Panc1 (cell line): ENCODE measurements around the gene RETREG3. TPM values are rescaled to one million over a fixed set of nuclear protein-coding genes. Genes with fewer than 3 reads are reported as not detected.

Source experiments
- ATAC-seq: fragments of 200-7000 bp; cut with Tn5 transposase; 2 replicates; pipeline ENCODE4 v1.9.1; 2020; ENCODE audit warnings: mild to moderate bottlenecking, moderate library complexity
- BruUV-seq: library from RNA; stranded (reverse); fragments of 400-500 nt; replicated peaks from 2 replicates; lab custom pipeline; 2021; lab: Mats Ljungman, UMichigan
- CTCF ChIA-PET: fragments of 300-600 bp; sonication (Branson Sonifier 250); formaldehyde crosslinking; loops from one replicate; lab custom pipeline; 2022; ENCODE audit warnings: antibody characterized with exemption; lab: Charles Lee
- POLR2A ChIA-PET: fragments of 300-600 bp; sonication (Branson Sonifier 250); formaldehyde crosslinking; loops from one replicate; lab custom pipeline; 2022; ENCODE audit warnings: antibody characterized with exemption; lab: Charles Lee
- DNase-seq: peaks from one replicate; pipeline ENCODE4 v3.0.0-alpha.2; 2010; ENCODE audit warnings: low read depth, low spot score
- H3K27ac ChIP-seq: 2 replicates; pipeline ENCODE4 v1.5.1; 2011; ENCODE audit warnings: mild to moderate bottlenecking, low read length, inconsistent platforms
- H3K27me3 ChIP-seq: fragments of 200-500 bp; sonication (Bioruptor generic); 2 replicates; pipeline ENCODE4 v1.6.0; 2014; ENCODE audit warnings: low read length, inconsistent platforms; ENCODE audit not compliant: control insufficient read depth, insufficient read depth
- H3K36me3 ChIP-seq: fragments of 200-500 bp; sonication (Bioruptor generic); 2 replicates; pipeline ENCODE4 v1.5.1; 2014; ENCODE audit warnings: inconsistent platforms, mild to moderate bottlenecking, low read length, moderate library complexity; ENCODE audit not compliant: control insufficient read depth, insufficient read depth
- H3K4me1 ChIP-seq: 2 replicates; pipeline ENCODE4 v1.5.1; 2011; ENCODE audit warnings: inconsistent platforms, mild to moderate bottlenecking, low read length, moderate library complexity; ENCODE audit not compliant: control insufficient read depth, insufficient read depth
- H3K4me3 ChIP-seq, 2 experiments: 2 replicates each; pipeline ENCODE4 v1.5.1; 2011 to 2012; ENCODE audit warnings: low read depth in 2 of 2, low read length in 2 of 2, mild to moderate bottlenecking in 2 of 2, inconsistent platforms in 1 of 2, moderate library complexity in 1 of 2
- H3K9me3 ChIP-seq: fragments of 200-500 bp; sonication (Bioruptor generic); 2 replicates; pipeline ENCODE4 v1.5.1; 2014; ENCODE audit warnings: low read depth, mild to moderate bottlenecking, inconsistent platforms, low read length, moderate library complexity; ENCODE audit not compliant: control insufficient read depth, insufficient read depth
- POLR2AphosphoS5 ChIP-seq: IDR thresholded peaks from 2 replicates; pipeline ENCODE4 v1.6.1; 2012; ENCODE audit warnings: mild to moderate bottlenecking, low read depth, low read length, moderate library complexity
- SIN3A ChIP-seq: IDR thresholded peaks from 2 replicates; pipeline ENCODE4 v1.6.1; 2012; ENCODE audit warnings: low read depth, mild to moderate bottlenecking, low read length, moderate library complexity, borderline replicate concordance; ENCODE audit not compliant: insufficient read depth
- TCF7L2 ChIP-seq: IDR thresholded peaks from 2 replicates; pipeline ENCODE4 v1.6.1; 2011; ENCODE audit warnings: mild to moderate bottlenecking, low read depth, low read length, inconsistent platforms
- in situ Hi-C: cut with HindIII; loops from 2 replicates; pipeline ENCODE4 v1.10.0; 2016; ENCODE audit warnings: low sequenced_read_pairs, low pct_unique_long_range_greater_than_20kb
- intact Hi-C: fragments of 100-400 bp; cut with micrococcal nuclease; formaldehyde crosslinking; loops from one replicate; pipeline ENCODE4 v1.10.0; 2022; ENCODE audit not compliant: unreplicated experiment
- total RNA-seq: library from RNA; stranded (reverse); gene quantifications from one replicate; pipeline ENCODE4 v1.2.1, GENCODE V29; 2021; ENCODE audit not compliant: unreplicated experiment
- TF ChIP-seq, protein P1 (sequence below): fragments of 450-650 bp; IDR thresholded peaks from 2 replicates; pipeline ENCODE4 v1.5.1; 2017; ENCODE audit warnings: mild to moderate bottlenecking
- TF ChIP-seq, protein P2 (sequence below), 2 experiments: IDR thresholded peaks; 2 replicates each; pipeline ENCODE4 v1.6.1; 2011 to 2012; ENCODE audit warnings: low read depth in 2 of 2, control low read depth in 1 of 2, low read length in 1 of 2, mild to moderate bottlenecking in 1 of 2, moderate library complexity in 1 of 2; ENCODE audit not compliant: insufficient read depth in 1 of 2

The RETREG3 gene
- total RNA-seq, 1 experiment from 2014 or later: 42.3 TPM

DNA sequence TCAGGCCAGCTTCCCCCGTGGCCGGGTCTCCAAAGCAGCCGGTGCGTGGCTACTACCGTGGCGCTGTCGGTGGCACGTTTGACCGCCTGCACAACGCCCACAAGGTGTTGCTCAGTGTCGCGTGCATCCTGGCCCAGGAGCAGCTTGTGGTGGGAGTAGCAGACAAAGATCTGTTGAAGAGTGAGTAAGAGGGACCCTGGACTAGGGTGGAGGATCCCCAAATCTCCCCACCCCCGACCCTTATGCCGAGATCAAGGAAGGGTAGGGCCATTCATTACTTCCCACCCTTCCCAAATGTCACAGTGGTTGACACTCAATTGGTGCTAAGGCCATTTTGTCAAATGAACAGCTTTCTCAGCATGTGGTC is 46.0 kb downstream of the RETREG3 start:
- Histone ChIP-seq H3K4me1 (peaks cover 25% of the 10 kb centered on the region), H3K27me3 (no peaks in the 10 kb centered on the region), H3K27ac (peak overlapping the region; percentile 89), H3K36me3 (peaks cover 7% of the 10 kb centered on the region), H3K9me3 (no peaks in the 10 kb centered on the region), H3K4me3 (peak overlapping the region; percentile 87 to 88)
- CTCF ChIA-PET: no interaction called here
- no TSS peak for BruUV-seq
- DNase-seq (no peak), ATAC-seq (no peak)
- TF ChIP-seq POLR2AphosphoS5: no peak
- no peak for TF ChIP-seq SIN3A
- TF ChIP-seq TCF7L2: no peak
- TF ChIP-seq, protein P1, sequence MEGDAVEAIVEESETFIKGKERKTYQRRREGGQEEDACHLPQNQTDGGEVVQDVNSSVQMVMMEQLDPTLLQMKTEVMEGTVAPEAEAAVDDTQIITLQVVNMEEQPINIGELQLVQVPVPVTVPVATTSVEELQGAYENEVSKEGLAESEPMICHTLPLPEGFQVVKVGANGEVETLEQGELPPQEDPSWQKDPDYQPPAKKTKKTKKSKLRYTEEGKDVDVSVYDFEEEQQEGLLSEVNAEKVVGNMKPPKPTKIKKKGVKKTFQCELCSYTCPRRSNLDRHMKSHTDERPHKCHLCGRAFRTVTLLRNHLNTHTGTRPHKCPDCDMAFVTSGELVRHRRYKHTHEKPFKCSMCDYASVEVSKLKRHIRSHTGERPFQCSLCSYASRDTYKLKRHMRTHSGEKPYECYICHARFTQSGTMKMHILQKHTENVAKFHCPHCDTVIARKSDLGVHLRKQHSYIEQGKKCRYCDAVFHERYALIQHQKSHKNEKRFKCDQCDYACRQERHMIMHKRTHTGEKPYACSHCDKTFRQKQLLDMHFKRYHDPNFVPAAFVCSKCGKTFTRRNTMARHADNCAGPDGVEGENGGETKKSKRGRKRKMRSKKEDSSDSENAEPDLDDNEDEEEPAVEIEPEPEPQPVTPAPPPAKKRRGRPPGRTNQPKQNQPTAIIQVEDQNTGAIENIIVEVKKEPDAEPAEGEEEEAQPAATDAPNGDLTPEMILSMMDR: no peak
- TF ChIP-seq, protein P2, sequence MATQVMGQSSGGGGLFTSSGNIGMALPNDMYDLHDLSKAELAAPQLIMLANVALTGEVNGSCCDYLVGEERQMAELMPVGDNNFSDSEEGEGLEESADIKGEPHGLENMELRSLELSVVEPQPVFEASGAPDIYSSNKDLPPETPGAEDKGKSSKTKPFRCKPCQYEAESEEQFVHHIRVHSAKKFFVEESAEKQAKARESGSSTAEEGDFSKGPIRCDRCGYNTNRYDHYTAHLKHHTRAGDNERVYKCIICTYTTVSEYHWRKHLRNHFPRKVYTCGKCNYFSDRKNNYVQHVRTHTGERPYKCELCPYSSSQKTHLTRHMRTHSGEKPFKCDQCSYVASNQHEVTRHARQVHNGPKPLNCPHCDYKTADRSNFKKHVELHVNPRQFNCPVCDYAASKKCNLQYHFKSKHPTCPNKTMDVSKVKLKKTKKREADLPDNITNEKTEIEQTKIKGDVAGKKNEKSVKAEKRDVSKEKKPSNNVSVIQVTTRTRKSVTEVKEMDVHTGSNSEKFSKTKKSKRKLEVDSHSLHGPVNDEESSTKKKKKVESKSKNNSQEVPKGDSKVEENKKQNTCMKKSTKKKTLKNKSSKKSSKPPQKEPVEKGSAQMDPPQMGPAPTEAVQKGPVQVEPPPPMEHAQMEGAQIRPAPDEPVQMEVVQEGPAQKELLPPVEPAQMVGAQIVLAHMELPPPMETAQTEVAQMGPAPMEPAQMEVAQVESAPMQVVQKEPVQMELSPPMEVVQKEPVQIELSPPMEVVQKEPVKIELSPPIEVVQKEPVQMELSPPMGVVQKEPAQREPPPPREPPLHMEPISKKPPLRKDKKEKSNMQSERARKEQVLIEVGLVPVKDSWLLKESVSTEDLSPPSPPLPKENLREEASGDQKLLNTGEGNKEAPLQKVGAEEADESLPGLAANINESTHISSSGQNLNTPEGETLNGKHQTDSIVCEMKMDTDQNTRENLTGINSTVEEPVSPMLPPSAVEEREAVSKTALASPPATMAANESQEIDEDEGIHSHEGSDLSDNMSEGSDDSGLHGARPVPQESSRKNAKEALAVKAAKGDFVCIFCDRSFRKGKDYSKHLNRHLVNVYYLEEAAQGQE (IDR thresholded peaks at IDR 0.05; ENCODE audit: insufficient read depth in 1 of 2, low read depth in 2 of 2, low read length in 1 of 2): no peak
- in situ Hi-C loops (no loop called here), intact Hi-C loops (no loop called here)
- POLR2A ChIA-PET: no interaction called here

DNA sequence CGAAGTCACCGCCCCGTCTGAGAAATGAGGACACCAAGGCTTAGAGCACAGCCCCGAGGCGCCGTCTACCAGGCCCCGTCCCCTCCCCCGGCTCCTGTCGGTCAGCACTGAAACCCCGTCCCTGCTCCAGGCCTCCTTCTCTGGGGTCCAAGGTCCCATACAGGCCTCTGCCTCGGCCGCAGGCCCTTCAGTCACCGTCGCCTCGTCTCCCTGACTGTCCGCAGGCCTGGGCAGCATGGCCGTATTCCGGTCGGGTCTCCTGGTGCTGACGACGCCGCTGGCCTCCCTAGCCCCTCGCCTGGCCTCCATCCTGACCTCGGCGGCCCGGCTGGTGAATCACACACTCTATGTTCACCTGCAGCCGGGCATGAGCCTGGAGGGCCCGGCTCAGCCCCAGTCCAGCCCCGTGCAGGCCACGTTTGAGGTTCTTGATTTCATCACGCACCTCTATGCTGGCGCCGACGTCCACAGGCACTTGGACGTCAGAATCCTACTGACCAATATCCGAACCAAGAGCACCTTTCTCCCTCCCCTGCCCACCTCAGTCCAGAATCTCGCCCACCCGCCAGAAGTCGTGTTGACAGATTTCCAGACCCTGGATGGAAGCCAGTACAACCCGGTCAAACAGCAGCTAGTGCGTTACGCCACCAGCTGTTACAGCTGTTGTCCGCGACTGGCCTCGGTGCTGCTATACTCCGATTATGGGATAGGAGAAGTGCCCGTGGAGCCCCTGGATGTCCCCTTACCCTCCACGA is 46.6 kb downstream of the RETREG3 start:
- intact Hi-C loops: no loop called here
- TF ChIP-seq, protein P2 (IDR thresholded peaks at IDR 0.05; ENCODE audit: insufficient read depth in 1 of 2, low read depth in 2 of 2, low read length in 1 of 2): no peak
- TF ChIP-seq TCF7L2 (no peak), POLR2AphosphoS5 (no peak), SIN3A (no peak)
- TF ChIP-seq, protein P1: no peak
- Histone ChIP-seq H3K36me3 (peaks cover 7% of the 10 kb centered on the region), H3K4me3 (peak overlapping the region; percentile 87 to 88), H3K27me3 (no peaks in the 10 kb centered on the region), H3K4me1 (peaks cover 25% of the 10 kb centered on the region), H3K27ac (peak overlapping the region; percentile 89), H3K9me3 (no peaks in the 10 kb centered on the region)
- in situ Hi-C loops: no loop called here
- TSS peak; percentile 87 for BruUV-seq
- ChIA-PET POLR2A (no interaction called here), CTCF (no interaction called here)
- DNase-seq (no peak), ATAC-seq (peak; percentile 35)
